GM21360 (cell line): Measurements from ENCODE around the gene KCTD3.

Source experiments
- ATAC-seq: cut with Tn5 transposase; IDR thresholded peaks from one replicate; pipeline ENCODE4 v1.9.1; 2021; ENCODE audit warnings: mild to moderate bottlenecking, moderate library complexity; ENCODE audit not compliant: unreplicated experiment

KCTD3 gene

GRCh38 chr1:215650446-215651149 is 83.5 kb downstream of the KCTD3 start:
- no peak for ATAC-seq

GRCh38 chr1:215651867-215652266 is 84.8 kb downstream of the KCTD3 start:
- ATAC-seq: no peak

GRCh38 chr1:215652371-215652770 is 85.3 kb downstream of the KCTD3 start:
- ATAC-seq: no peak

- ATAC-seq: no peak
These were observed 89.9 kb downstream of the KCTD3 start for GRCh38 chr1:215657047-215657446.

GRCh38 chr1:215660259-215660658 is 93.2 kb downstream of the KCTD3 start:
- ATAC-seq: no peak

- no peak for ATAC-seq
These were observed 93.9 kb downstream of the KCTD3 start for GRCh38 chr1:215661033-215661432.

- no peak for ATAC-seq
These were observed 98.1 kb downstream of the KCTD3 start for GRCh38 chr1:215665215-215665614.

- ATAC-seq: no peak
These were observed 100.7 kb downstream of the KCTD3 start for GRCh38 chr1:215667761-215668160.

GRCh38 chr1:215669806-215670491 is 102.8 kb downstream of the KCTD3 start:
- ATAC-seq: no peak
